GM13977 (cell line): Measurements from ENCODE around the gene ASB4.

Source experiments
- DNase-seq: peaks from one replicate; pipeline ENCODE4 v3.0.0; 2012; ENCODE audit warnings: low spot score
- CTCF ChIP-seq: IDR thresholded peaks from 2 replicates; pipeline ENCODE4 v1.5.1; 2012; ENCODE audit warnings: mild to moderate bottlenecking, control low read depth; ENCODE audit not compliant: insufficient read depth; ENCODE audit errors: extremely low read depth, missing control alignments
- in situ Hi-C: fragments of 300-500 bp; cut with MboI; formaldehyde crosslinking; loops from one replicate; pipeline ENCODE4 v1.12.0; 2022; ENCODE audit warnings: low sequenced_read_pairs, low pct_unique_long_range_greater_than_20kb, mixed read lengths, inconsistent platforms; ENCODE audit not compliant: unreplicated experiment

Gene ASB4

GRCh38 chr7:95589766-95590165 is 104.0 kb downstream of the ASB4 start:
- no peak for TF ChIP-seq CTCF
- no peak for DNase-seq
- in situ Hi-C loops: no loop called here
